HCT116 (cell line): Measurements from ENCODE around the gene TMED7. TPM values are rescaled to one million over a fixed set of nuclear protein-coding genes. Genes with fewer than 3 reads are reported as not detected.

Experiments used
- ATAC-seq: fragments of 200-7000 bp; cut with Tn5 transposase; 2 replicates; pipeline ENCODE4 v1.9.1; 2020; ENCODE audit warnings: mild to moderate bottlenecking, moderate library complexity
- BruUV-seq: library from RNA; stranded (reverse); fragments of 400-500 nt; replicated peaks from 2 replicates; lab custom pipeline; 2021; lab: Mats Ljungman, UMichigan
- CTCF ChIA-PET: fragments of 300-600 bp; sonication (Branson Sonifier 250); formaldehyde crosslinking; loops from one replicate; lab custom pipeline; 2021; ENCODE audit warnings: antibody characterized with exemption; lab: Charles Lee
- POLR2A ChIA-PET: fragments of 300-600, 350-600 bp; sonication (Branson Sonifier 250); formaldehyde crosslinking; loops from one replicate; lab custom pipeline; 2021; ENCODE audit warnings: antibody characterized with exemption; lab: Charles Lee
- RAD21 ChIA-PET, 2 experiments: fragments of 300-600 bp; sonication (Branson Sonifier 250); formaldehyde crosslinking; loops; one replicate each; lab custom pipeline; 2023; ENCODE audit warnings: low total read pairs in 2 of 2; ENCODE audit not compliant: uncharacterized antibody in 2 of 2, unreplicated experiment in 2 of 2, low non-redundant PET in 1 of 2; lab: Charles Lee
- DNase-seq: peaks from one replicate; pipeline ENCODE4 v3.0.0-alpha.2; 2010; ENCODE audit warnings: low read depth, low spot score
- H2AFZ ChIP-seq: fragments of 200-600 bp; shearing (Covaris generic), sonication (generic); 2 replicates; pipeline ENCODE4 v1.6.1; 2017; ENCODE audit warnings: low read depth, mixed run types, mixed read lengths, antibody characterized with exemption, low read length; ENCODE audit not compliant: poor library complexity, severe bottlenecking
- H3K27ac ChIP-seq: 2 replicates; pipeline ENCODE4 v1.5.1; 2012; ENCODE audit warnings: low read depth, low read length
- H3K27me3 ChIP-seq: fragments of 200-600 bp; sonication (generic); 2 replicates; pipeline ENCODE4 v1.6.1; 2016; ENCODE audit warnings: mixed run types, low read length, mixed read lengths; ENCODE audit not compliant: insufficient read depth
- H3K36me3 ChIP-seq, 2 experiments: fragments of 200-500 bp in 1 of 2; fragments of 200-600 bp in 1 of 2; sonication (Bioruptor generic) in 1 of 2; sonication (generic) in 1 of 2; 2 replicates each; pipeline versions ENCODE4 v1.5.1 to v1.6.1; 2014 to 2016; ENCODE audit warnings: low read length in 2 of 2, inconsistent platforms in 1 of 2, mixed read lengths in 1 of 2, mixed run types in 1 of 2; ENCODE audit not compliant: insufficient read depth in 2 of 2, control insufficient read depth in 1 of 2
- H3K4me1 ChIP-seq, 2 experiments: fragments of 200-600 bp in 1 of 2; sonication (generic) in 1 of 2; 2 replicates each; pipeline versions ENCODE4 v1.5.1 to v1.6.1; 2012 to 2017; ENCODE audit warnings: low read length in 2 of 2, inconsistent platforms in 1 of 2, mild to moderate bottlenecking in 1 of 2, mixed read lengths in 1 of 2, mixed run types in 1 of 2, moderate library complexity in 1 of 2; ENCODE audit not compliant: insufficient read depth in 2 of 2, control insufficient read depth in 1 of 2
- H3K4me2 ChIP-seq: fragments of 200-600 bp; sonication (generic); 2 replicates; pipeline ENCODE4 v1.6.1; 2017; ENCODE audit warnings: mixed run types, low read length, mixed read lengths
- H3K4me3 ChIP-seq, 2 experiments: fragments of 200-600 bp in 1 of 2; sonication (generic) in 1 of 2; replicated peaks in 1 of 2; 2 replicates each; pipeline ENCODE4 v1.5.1; 2011 to 2016; ENCODE audit warnings: low read length in 2 of 2, control low read depth in 1 of 2, low read depth in 1 of 2, mild to moderate bottlenecking in 1 of 2, mixed read lengths in 1 of 2, mixed run types in 1 of 2
- H3K79me2 ChIP-seq: fragments of 200-600 bp; sonication (generic); 2 replicates; pipeline ENCODE4 v1.6.1; 2017; ENCODE audit warnings: mild to moderate bottlenecking, mixed run types, low read length, moderate library complexity, mixed read lengths; ENCODE audit not compliant: insufficient read depth
- H3K9ac ChIP-seq: fragments of 200-600 bp; sonication (generic); 2 replicates; pipeline ENCODE4 v1.6.1; 2016; ENCODE audit warnings: low read length, mixed read lengths
- H3K9me2 ChIP-seq: fragments of 200-600 bp; sonication (generic), shearing (Covaris generic); 2 replicates; pipeline ENCODE4 v1.6.1; 2017; ENCODE audit warnings: mixed run types, mild to moderate bottlenecking, moderate library complexity; ENCODE audit not compliant: insufficient read depth
- H3K9me3 ChIP-seq, 2 experiments: fragments of 200-500 bp in 1 of 2; fragments of 200-600 bp in 1 of 2; sonication (Bioruptor generic) in 1 of 2; sonication (generic) in 1 of 2; 2 replicates each; pipeline ENCODE4 v1.6.1; 2014 to 2017; ENCODE audit warnings: low read length in 2 of 2, mixed read lengths in 2 of 2, inconsistent platforms in 1 of 2, low read depth in 1 of 2, mild to moderate bottlenecking in 1 of 2, mixed run types in 1 of 2, moderate library complexity in 1 of 2; ENCODE audit not compliant: control insufficient read depth in 1 of 2, insufficient read depth in 1 of 2
- H4K20me1 ChIP-seq: fragments of 200-600 bp; sonication (generic), shearing (Covaris generic); 2 replicates; pipeline ENCODE4 v1.6.1; 2017; ENCODE audit warnings: mixed run types, mild to moderate bottlenecking, moderate library complexity; ENCODE audit not compliant: insufficient read depth
- ATF3 ChIP-seq: IDR thresholded peaks from 2 replicates; pipeline ENCODE4 v1.6.1; 2012
- CBX3 ChIP-seq: IDR thresholded peaks from 2 replicates; pipeline ENCODE4 v1.6.1; 2012; ENCODE audit warnings: low read depth
- CEBPB ChIP-seq: IDR thresholded peaks from 2 replicates; pipeline ENCODE4 v1.6.1; 2012; ENCODE audit warnings: low read depth
- EGR1 ChIP-seq: IDR thresholded peaks from 2 replicates; pipeline ENCODE4 v1.6.1; 2012; ENCODE audit warnings: low read depth
- ELF1 ChIP-seq: IDR thresholded peaks from 2 replicates; pipeline ENCODE4 v1.6.1; 2012; ENCODE audit warnings: low read depth, borderline replicate concordance
- EZH2 ChIP-seq: fragments of 200-600 bp; sonication (generic); IDR thresholded peaks from 2 replicates; pipeline ENCODE4 v1.6.1; 2017; ENCODE audit warnings: antibody characterized with exemption, mixed run types
- EZH2phosphoT487 ChIP-seq: fragments of 200-600 bp; IDR thresholded peaks from 2 replicates; pipeline ENCODE4 v1.6.1; 2018; ENCODE audit warnings: antibody characterized with exemption, borderline replicate concordance
- FOSL1 ChIP-seq: IDR thresholded peaks from 2 replicates; pipeline ENCODE4 v1.6.1; 2012; ENCODE audit warnings: low read depth
- JUND ChIP-seq: IDR thresholded peaks from 2 replicates; pipeline ENCODE4 v1.6.1; 2012
- MAX ChIP-seq: IDR thresholded peaks from 2 replicates; pipeline ENCODE4 v1.6.1; 2012
- POLR2A ChIP-seq: IDR thresholded peaks from 2 replicates; pipeline ENCODE4 v1.7.0; 2011; ENCODE audit warnings: borderline replicate concordance; ENCODE audit not compliant: insufficient read depth, insufficient read length; ENCODE audit errors: extremely low read depth
- POLR2AphosphoS5 ChIP-seq: IDR thresholded peaks from 2 replicates; pipeline ENCODE4 v1.6.1; 2011; ENCODE audit warnings: mild to moderate bottlenecking, low read depth, low read length, moderate library complexity
- RAD21 ChIP-seq: IDR thresholded peaks from 2 replicates; pipeline ENCODE4 v1.6.1; 2012; ENCODE audit warnings: low read depth, mild to moderate bottlenecking
- REST ChIP-seq: IDR thresholded peaks from 2 replicates; pipeline ENCODE4 v1.6.1; 2012; ENCODE audit warnings: low read depth
- SIN3A ChIP-seq: IDR thresholded peaks from 2 replicates; pipeline ENCODE4 v1.6.1; 2012; ENCODE audit warnings: low read depth
- SP1 ChIP-seq: IDR thresholded peaks from 2 replicates; pipeline ENCODE4 v1.6.1; 2012; ENCODE audit warnings: low read depth
- TCF7L2 ChIP-seq: IDR thresholded peaks from 2 replicates; pipeline ENCODE4 v1.7.0; 2011; ENCODE audit warnings: borderline replicate concordance, inconsistent platforms; ENCODE audit not compliant: insufficient read depth, insufficient read length; ENCODE audit errors: extremely low read depth
- YY1 ChIP-seq: IDR thresholded peaks from 2 replicates; pipeline ENCODE4 v1.6.1; 2011; ENCODE audit warnings: low read length, low read depth, moderate library complexity, mild to moderate bottlenecking; ENCODE audit not compliant: insufficient replicate concordance; ENCODE audit errors: extremely low read depth
- ZBTB33 ChIP-seq: IDR thresholded peaks from 2 replicates; pipeline ENCODE4 v1.6.1; 2011; ENCODE audit warnings: mild to moderate bottlenecking, low read length, moderate library complexity; ENCODE audit not compliant: insufficient replicate concordance; ENCODE audit errors: extremely low read depth
- ZFX ChIP-seq: fragments of 450-650 bp; IDR thresholded peaks from 2 replicates; pipeline ENCODE4 v1.6.1; 2017
- ZNF274 ChIP-seq: fragments of 200-500 bp; sonication (Bioruptor generic); IDR thresholded peaks from 2 replicates; pipeline ENCODE4 v1.6.1; 2014; ENCODE audit warnings: mild to moderate bottlenecking, low read depth, low read length, inconsistent platforms
- intact Hi-C: fragments of 100-400 bp; cut with micrococcal nuclease; formaldehyde crosslinking; loops from 2 replicates; pipeline ENCODE4 v1.10.0; 2022
- total RNA-seq: library from RNA; stranded (reverse); gene quantifications from one replicate; pipeline ENCODE4 v1.2.1, GENCODE V29; 2021; ENCODE audit not compliant: unreplicated experiment

The TMED7 gene
- total RNA-seq, 1 experiment from 2014 or later = 167 TPM

GRCh38 chr5:115626445-115626823 is 598 bp upstream of the TMED7 start (continued):
- TF ChIP-seq CEBPB = no peak
- TF ChIP-seq ELF1 = no peak
- no peak for TF ChIP-seq EZH2
- no peak for TF ChIP-seq ATF3

GRCh38 chr5:115624994-115625393 is 842 bp downstream of the TMED7 start:
- Histone ChIP-seq H3K27ac (peak overlapping the region; percentile 84; the same call in 1 of the 2 replicates), H3K4me3 (peak overlapping the region; percentile 92 to 94), H3K79me2 (peaks cover 63% of the 10 kb centered on the region), H3K4me2 (peak overlapping the region; percentile 72), H3K9ac (peak overlapping the region; percentile 96), H4K20me1 (0 out of 2 replicates have a peak, but pooled peaks cover 6% of the 10 kb centered on the region), H3K9me2 (no peaks in the 10 kb centered on the region), H3K27me3 (no peaks in the 10 kb centered on the region), H3K4me1 (peaks cover 6 to 26% of the 10 kb centered on the region in 2 experiments), H3K36me3 (peaks cover 13 to 22% of the 10 kb centered on the region in 2 experiments), H2AFZ (no peak overlapping the region), H3K9me3 (no peaks in the 10 kb centered on the region)
- no TSS peak for BruUV-seq
- DNase-seq (no peak), ATAC-seq (no peak)
- ChIA-PET CTCF (no interaction called here), POLR2A (no interaction called here), RAD21 (no interaction called here)
- no peak for TF ChIP-seq CEBPB
- no peak for TF ChIP-seq ATF3
- no peak for TF ChIP-seq EZH2
- TF ChIP-seq FOSL1 = no peak
- TF ChIP-seq POLR2A = no peak
- TF ChIP-seq JUND = no peak
- TF ChIP-seq TCF7L2 = no peak
- TF ChIP-seq ZFX = no peak
- TF ChIP-seq CBX3 = no peak
- no peak for TF ChIP-seq ZBTB33
- TF ChIP-seq SIN3A = no peak
- TF ChIP-seq RAD21 = no peak
- TF ChIP-seq EGR1 = no peak
- TF ChIP-seq EZH2phosphoT487 = no peak
- no peak for TF ChIP-seq SP1
- TF ChIP-seq YY1 = no peak
- no peak for TF ChIP-seq REST
- no peak for TF ChIP-seq ZNF274
- TF ChIP-seq POLR2AphosphoS5 = no peak
- no peak for TF ChIP-seq MAX
- intact Hi-C loops = no loop called here
